HEK293 (cell line): ENCODE measurements around the gene ADGRL1.

Source experiments
- BCL11A ChIP-seq: fragments of 450-650 bp; formaldehyde crosslinking; IDR thresholded peaks from 2 replicates; pipeline ENCODE4 v1.5.1; 2016; ENCODE audit warnings: low read depth, missing biosample characterization, missing genetic modification characterization
- OSR2 ChIP-seq: fragments of 450-650 bp; formaldehyde crosslinking; IDR thresholded peaks from 2 replicates; pipeline ENCODE4 v1.5.1; 2016; ENCODE audit warnings: missing biosample characterization, missing genetic modification characterization
- ZBTB17 ChIP-seq: fragments of 450-650 bp; formaldehyde crosslinking; IDR thresholded peaks from 2 replicates; pipeline ENCODE4 v1.5.1; 2016; ENCODE audit warnings: missing biosample characterization, missing genetic modification characterization
- ZBTB26 ChIP-seq: fragments of 450-650 bp; formaldehyde crosslinking; optimal IDR thresholded peaks from 2 replicates; pipeline ENCODE3; 2016; ENCODE audit warnings: missing biosample characterization, mild to moderate bottlenecking, missing genetic modification characterization
- ZBTB44 ChIP-seq: fragments of 450-650 bp; IDR thresholded peaks from 2 replicates; pipeline ENCODE4 v1.5.1; 2018; ENCODE audit warnings: missing biosample characterization, mild to moderate bottlenecking, missing genetic modification characterization
- ZFP41 ChIP-seq: fragments of 450-650 bp; formaldehyde crosslinking; IDR thresholded peaks from 2 replicates; pipeline ENCODE4 v1.5.1; 2016; ENCODE audit warnings: missing biosample characterization, missing genetic modification characterization, borderline replicate concordance
- ZFP69B ChIP-seq: fragments of 450-650 bp; formaldehyde crosslinking; IDR thresholded peaks from 2 replicates; pipeline ENCODE4 v1.5.1; 2016; ENCODE audit warnings: missing biosample characterization, missing genetic modification characterization
- ZNF132 ChIP-seq: fragments of 450-650 bp; formaldehyde crosslinking; IDR thresholded peaks from 2 replicates; pipeline ENCODE4 v1.5.1; 2017; ENCODE audit warnings: missing biosample characterization, missing genetic modification characterization, borderline replicate concordance
- ZNF138 ChIP-seq: fragments of 450-650 bp; formaldehyde crosslinking; IDR thresholded peaks from 2 replicates; pipeline ENCODE4 v1.5.1; 2016; ENCODE audit warnings: missing biosample characterization, missing genetic modification characterization, borderline replicate concordance
- ZNF239 ChIP-seq: fragments of 450-650 bp; formaldehyde crosslinking; IDR thresholded peaks from 2 replicates; pipeline ENCODE4 v1.5.1; 2016; ENCODE audit warnings: missing biosample characterization, missing genetic modification characterization
- ZNF341 ChIP-seq: fragments of 450-650 bp; formaldehyde crosslinking; IDR thresholded peaks from 2 replicates; pipeline ENCODE4; 2016; ENCODE audit warnings: low read depth, missing biosample characterization, missing genetic modification characterization
- ZNF394 ChIP-seq: fragments of 450-650 bp; formaldehyde crosslinking; IDR thresholded peaks from 2 replicates; pipeline ENCODE4 v1.5.1; 2016; ENCODE audit warnings: missing biosample characterization, missing genetic modification characterization, mild to moderate bottlenecking, moderate library complexity, borderline replicate concordance
- ZNF404 ChIP-seq: fragments of 450-650 bp; formaldehyde crosslinking; IDR thresholded peaks from 2 replicates; pipeline ENCODE4 v1.5.1; 2017; ENCODE audit warnings: missing biosample characterization, missing genetic modification characterization
- ZNF416 ChIP-seq: fragments of 450-650 bp; formaldehyde crosslinking; IDR thresholded peaks from 2 replicates; pipeline ENCODE4 v1.5.1; 2016; ENCODE audit warnings: missing biosample characterization, missing genetic modification characterization
- ZNF596 ChIP-seq: fragments of 450-650 bp; IDR thresholded peaks from 2 replicates; pipeline ENCODE4 v1.5.0; 2018; ENCODE audit warnings: missing biosample characterization, mild to moderate bottlenecking, missing genetic modification characterization, moderate library complexity
- ZNF600 ChIP-seq: fragments of 450-650 bp; formaldehyde crosslinking; IDR thresholded peaks from 2 replicates; pipeline ENCODE4 v1.5.1; 2016; ENCODE audit warnings: missing biosample characterization, missing genetic modification characterization
- ZNF776 ChIP-seq: fragments of 450-650 bp; formaldehyde crosslinking; IDR thresholded peaks from 2 replicates; pipeline ENCODE4 v1.5.0; 2017; ENCODE audit warnings: missing biosample characterization, missing genetic modification characterization, borderline replicate concordance
- ZSCAN23 ChIP-seq: fragments of 450-650 bp; formaldehyde crosslinking; IDR thresholded peaks from 2 replicates; pipeline ENCODE4 v1.5.1; 2016; ENCODE audit warnings: missing biosample characterization, missing genetic modification characterization
- ZSCAN30 ChIP-seq: fragments of 450-650 bp; IDR thresholded peaks from 2 replicates; pipeline ENCODE4 v1.5.1; 2018; ENCODE audit warnings: missing biosample characterization, mild to moderate bottlenecking, missing genetic modification characterization, moderate library complexity
- TF ChIP-seq, protein P1 (sequence below): fragments of 450-650 bp; formaldehyde crosslinking; conservative IDR thresholded peaks from 2 replicates; pipeline ENCODE4 v1.5.1; 2016; ENCODE audit warnings: low read depth, missing biosample characterization, missing genetic modification characterization
- TF ChIP-seq, protein P2 (sequence below): fragments of 450-650 bp; formaldehyde crosslinking; IDR thresholded peaks from 2 replicates; pipeline ENCODE4 v1.5.1; 2017; ENCODE audit warnings: missing biosample characterization, missing genetic modification characterization
- TF ChIP-seq, protein P3 (sequence below): fragments of 450-650 bp; formaldehyde crosslinking; IDR thresholded peaks from 2 replicates; pipeline ENCODE4 v1.5.1; 2016; ENCODE audit warnings: missing biosample characterization, missing genetic modification characterization
- TF ChIP-seq, protein P4 (sequence below): fragments of 450-650 bp; IDR thresholded peaks from 2 replicates; pipeline ENCODE4 v1.5.1; 2018; ENCODE audit warnings: missing biosample characterization, missing genetic modification characterization

ADGRL1 gene

GRCh38 chr19:14118165-14119051 is 87.6 kb downstream of the ADGRL1 start (continued):
- TF ChIP-seq, protein P1, sequence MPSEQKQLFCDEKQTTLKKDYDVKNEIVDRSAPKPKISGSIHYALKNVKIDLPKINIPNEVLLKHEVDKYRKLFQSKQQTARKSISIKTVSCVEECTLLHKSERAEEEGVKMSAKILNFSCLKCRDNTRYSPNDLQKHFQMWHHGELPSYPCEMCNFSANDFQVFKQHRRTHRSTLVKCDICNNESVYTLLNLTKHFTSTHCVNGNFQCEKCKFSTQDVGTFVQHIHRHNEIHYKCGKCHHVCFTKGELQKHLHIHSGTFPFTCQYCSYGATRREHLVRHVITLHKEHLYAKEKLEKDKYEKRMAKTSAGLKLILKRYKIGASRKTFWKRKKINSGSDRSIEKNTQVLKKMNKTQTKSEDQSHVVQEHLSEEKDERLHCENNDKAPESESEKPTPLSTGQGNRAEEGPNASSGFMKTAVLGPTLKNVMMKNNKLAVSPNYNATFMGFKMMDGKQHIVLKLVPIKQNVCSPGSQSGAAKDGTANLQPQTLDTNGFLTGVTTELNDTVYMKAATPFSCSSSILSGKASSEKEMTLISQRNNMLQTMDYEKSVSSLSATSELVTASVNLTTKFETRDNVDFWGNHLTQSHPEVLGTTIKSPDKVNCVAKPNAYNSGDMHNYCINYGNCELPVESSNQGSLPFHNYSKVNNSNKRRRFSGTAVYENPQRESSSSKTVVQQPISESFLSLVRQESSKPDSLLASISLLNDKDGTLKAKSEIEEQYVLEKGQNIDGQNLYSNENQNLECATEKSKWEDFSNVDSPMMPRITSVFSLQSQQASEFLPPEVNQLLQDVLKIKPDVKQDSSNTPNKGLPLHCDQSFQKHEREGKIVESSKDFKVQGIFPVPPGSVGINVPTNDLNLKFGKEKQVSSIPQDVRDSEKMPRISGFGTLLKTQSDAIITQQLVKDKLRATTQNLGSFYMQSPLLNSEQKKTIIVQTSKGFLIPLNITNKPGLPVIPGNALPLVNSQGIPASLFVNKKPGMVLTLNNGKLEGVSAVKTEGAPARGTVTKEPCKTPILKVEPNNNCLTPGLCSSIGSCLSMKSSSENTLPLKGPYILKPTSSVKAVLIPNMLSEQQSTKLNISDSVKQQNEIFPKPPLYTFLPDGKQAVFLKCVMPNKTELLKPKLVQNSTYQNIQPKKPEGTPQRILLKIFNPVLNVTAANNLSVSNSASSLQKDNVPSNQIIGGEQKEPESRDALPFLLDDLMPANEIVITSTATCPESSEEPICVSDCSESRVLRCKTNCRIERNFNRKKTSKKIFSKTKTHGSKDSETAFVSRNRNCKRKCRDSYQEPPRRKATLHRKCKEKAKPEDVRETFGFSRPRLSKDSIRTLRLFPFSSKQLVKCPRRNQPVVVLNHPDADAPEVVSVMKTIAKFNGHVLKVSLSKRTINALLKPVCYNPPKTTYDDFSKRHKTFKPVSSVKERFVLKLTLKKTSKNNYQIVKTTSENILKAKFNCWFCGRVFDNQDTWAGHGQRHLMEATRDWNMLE, result no peak
- TF ChIP-seq ZNF596 (tag by site-specific recombination) (no peak), ZNF404 (tag by site-specific recombination) (no peak), ZFP69B (tag by site-specific recombination) (peak; percentile 46; the same call in 1 of the 2 replicates), ZSCAN23 (no peak), BCL11A (tag by site-specific recombination) (peak; percentile 38; the same call in 1 of the 2 replicates), ZBTB26 (tag by site-specific recombination) (no peak), ZNF132 (tag by site-specific recombination) (no peak), ZNF138 (tag by site-specific recombination) (no peak), ZNF776 (tag by site-specific recombination) (no peak), ZBTB17 (peak; percentile 37; the same call in 1 of the 2 replicates), OSR2 (0 out of 2 replicates have a peak, but pooled peaks have one; percentile 6), ZNF394 (no peak), ZNF600 (tag by site-specific recombination) (no peak; the same call in 1 of the 2 replicates), ZBTB44 (tag by site-specific recombination) (0 out of 2 replicates have a peak, but pooled peaks have one; percentile 45), ZNF416 (no peak), ZNF239 (no peak), ZSCAN30 (tag by site-specific recombination) (0 out of 2 replicates have a peak, but pooled peaks have one; percentile 41), ZNF341 (tag by site-specific recombination) (no peak), ZFP41 (tag by site-specific recombination) (no peak)
- TF ChIP-seq, protein P2, sequence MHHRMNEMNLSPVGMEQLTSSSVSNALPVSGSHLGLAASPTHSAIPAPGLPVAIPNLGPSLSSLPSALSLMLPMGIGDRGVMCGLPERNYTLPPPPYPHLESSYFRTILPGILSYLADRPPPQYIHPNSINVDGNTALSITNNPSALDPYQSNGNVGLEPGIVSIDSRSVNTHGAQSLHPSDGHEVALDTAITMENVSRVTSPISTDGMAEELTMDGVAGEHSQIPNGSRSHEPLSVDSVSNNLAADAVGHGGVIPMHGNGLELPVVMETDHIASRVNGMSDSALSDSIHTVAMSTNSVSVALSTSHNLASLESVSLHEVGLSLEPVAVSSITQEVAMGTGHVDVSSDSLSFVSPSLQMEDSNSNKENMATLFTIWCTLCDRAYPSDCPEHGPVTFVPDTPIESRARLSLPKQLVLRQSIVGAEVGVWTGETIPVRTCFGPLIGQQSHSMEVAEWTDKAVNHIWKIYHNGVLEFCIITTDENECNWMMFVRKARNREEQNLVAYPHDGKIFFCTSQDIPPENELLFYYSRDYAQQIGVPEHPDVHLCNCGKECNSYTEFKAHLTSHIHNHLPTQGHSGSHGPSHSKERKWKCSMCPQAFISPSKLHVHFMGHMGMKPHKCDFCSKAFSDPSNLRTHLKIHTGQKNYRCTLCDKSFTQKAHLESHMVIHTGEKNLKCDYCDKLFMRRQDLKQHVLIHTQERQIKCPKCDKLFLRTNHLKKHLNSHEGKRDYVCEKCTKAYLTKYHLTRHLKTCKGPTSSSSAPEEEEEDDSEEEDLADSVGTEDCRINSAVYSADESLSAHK (tag by site-specific recombination), result 0 out of 2 replicates have a peak, but pooled peaks have one; percentile 14
- TF ChIP-seq, protein P3, sequence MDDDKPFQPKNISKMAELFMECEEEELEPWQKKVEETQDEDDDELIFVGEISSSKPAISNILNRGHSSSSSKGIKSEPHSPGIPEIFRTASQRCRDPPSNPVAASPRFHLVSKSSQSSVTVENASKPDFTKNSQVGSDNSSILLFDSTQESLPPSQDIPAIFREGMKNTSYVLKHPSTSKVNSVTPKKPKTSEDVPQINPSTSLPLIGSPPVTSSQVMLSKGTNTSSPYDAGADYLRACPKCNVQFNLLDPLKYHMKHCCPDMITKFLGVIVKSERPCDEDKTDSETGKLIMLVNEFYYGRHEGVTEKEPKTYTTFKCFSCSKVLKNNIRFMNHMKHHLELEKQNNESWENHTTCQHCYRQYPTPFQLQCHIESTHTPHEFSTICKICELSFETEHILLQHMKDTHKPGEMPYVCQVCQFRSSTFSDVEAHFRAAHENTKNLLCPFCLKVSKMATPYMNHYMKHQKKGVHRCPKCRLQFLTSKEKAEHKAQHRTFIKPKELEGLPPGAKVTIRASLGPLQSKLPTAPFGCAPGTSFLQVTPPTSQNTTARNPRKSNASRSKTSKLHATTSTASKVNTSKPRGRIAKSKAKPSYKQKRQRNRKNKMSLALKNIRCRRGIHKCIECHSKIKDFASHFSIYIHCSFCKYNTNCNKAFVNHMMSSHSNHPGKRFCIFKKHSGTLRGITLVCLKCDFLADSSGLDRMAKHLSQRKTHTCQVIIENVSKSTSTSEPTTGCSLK, result no peak
- TF ChIP-seq, protein P4, sequence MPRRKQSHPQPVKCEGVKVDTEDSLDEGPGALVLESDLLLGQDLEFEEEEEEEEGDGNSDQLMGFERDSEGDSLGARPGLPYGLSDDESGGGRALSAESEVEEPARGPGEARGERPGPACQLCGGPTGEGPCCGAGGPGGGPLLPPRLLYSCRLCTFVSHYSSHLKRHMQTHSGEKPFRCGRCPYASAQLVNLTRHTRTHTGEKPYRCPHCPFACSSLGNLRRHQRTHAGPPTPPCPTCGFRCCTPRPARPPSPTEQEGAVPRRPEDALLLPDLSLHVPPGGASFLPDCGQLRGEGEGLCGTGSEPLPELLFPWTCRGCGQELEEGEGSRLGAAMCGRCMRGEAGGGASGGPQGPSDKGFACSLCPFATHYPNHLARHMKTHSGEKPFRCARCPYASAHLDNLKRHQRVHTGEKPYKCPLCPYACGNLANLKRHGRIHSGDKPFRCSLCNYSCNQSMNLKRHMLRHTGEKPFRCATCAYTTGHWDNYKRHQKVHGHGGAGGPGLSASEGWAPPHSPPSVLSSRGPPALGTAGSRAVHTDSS (tag by site-specific recombination), result no peak
